HG03039 (cell line): ENCODE data around the gene LRWD1.
"Not testable (repeated sequence)": the region's sequence is repeated elsewhere in the genome, so short reads cannot be mapped to it uniquely, and the experiment has no call there.

ENCODE experiments used
- ATAC-seq: cut with Tn5 transposase; IDR thresholded peaks from one replicate; pipeline ENCODE4 v1.9.1; 2021; ENCODE audit warnings: mild to moderate bottlenecking, moderate library complexity; ENCODE audit not compliant: unreplicated experiment

LRWD1 gene

GRCh38 chr7:102439963-102440795 lies 24.6 kb upstream of the LRWD1 start:
- no peak for ATAC-seq

GRCh38 chr7:102444961-102445673 lies 19.7 kb upstream of the LRWD1 start:
- ATAC-seq: no peak

- no peak for ATAC-seq
Measured at GRCh38 chr7:102445674-102446071, 19.1 kb upstream of the LRWD1 start.

- ATAC-seq: no peak
Measured at GRCh38 chr7:102446387-102447156, 18.2 kb upstream of the LRWD1 start.

- ATAC-seq: no peak
Measured at GRCh38 chr7:102447311-102447710, 17.5 kb upstream of the LRWD1 start.

- no peak for ATAC-seq
Measured at GRCh38 chr7:102449136-102449535, 15.6 kb upstream of the LRWD1 start.

- ATAC-seq: no peak
Measured at GRCh38 chr7:102450242-102450641, 14.5 kb upstream of the LRWD1 start.

- ATAC-seq: no peak
Measured at GRCh38 chr7:102451371-102452054, 13.3 kb upstream of the LRWD1 start.

- ATAC-seq: no peak
Measured at GRCh38 chr7:102452451-102452850, 12.3 kb upstream of the LRWD1 start.

- ATAC-seq: no peak
Measured at GRCh38 chr7:102453319-102453718, 11.5 kb upstream of the LRWD1 start.

GRCh38 chr7:102454468-102454867 lies 10.3 kb upstream of the LRWD1 start:
- ATAC-seq: no peak

GRCh38 chr7:102454932-102455331 lies 9.9 kb upstream of the LRWD1 start:
- not testable (repeated sequence) for ATAC-seq

- no peak for ATAC-seq
Measured at GRCh38 chr7:102455596-102455995, 9.2 kb upstream of the LRWD1 start.

- ATAC-seq: no peak
Measured at GRCh38 chr7:102456327-102456726, 8.5 kb upstream of the LRWD1 start.

GRCh38 chr7:102457352-102457924 lies 7.3 kb upstream of the LRWD1 start:
- ATAC-seq: no peak

- ATAC-seq: no peak
Measured at GRCh38 chr7:102459221-102459844, 5.5 kb upstream of the LRWD1 start.

- no peak for ATAC-seq
Measured at GRCh38 chr7:102460467-102460866, 4.3 kb upstream of the LRWD1 start.

GRCh38 chr7:102463841-102464576 lies 775 bp upstream of the LRWD1 start:
- ATAC-seq: no peak

- ATAC-seq: no peak
Measured at GRCh38 chr7:102466097-102466496, 1.3 kb downstream of the LRWD1 start.
